WI38 (cell line): ENCODE results near the gene MDC1.

Experiments used
- H3K4me3 ChIP-seq: 2 replicates; pipeline ENCODE4 v1.5.1; 2011; ENCODE audit warnings: low read depth, mild to moderate bottlenecking, control low read depth, low read length
- TF ChIP-seq, protein P1 (sequence below): IDR thresholded peaks from 2 replicates; pipeline ENCODE4 v1.5.1; 2012; ENCODE audit warnings: low read depth, mild to moderate bottlenecking, control low read depth, low read length

MDC1 gene

DNA sequence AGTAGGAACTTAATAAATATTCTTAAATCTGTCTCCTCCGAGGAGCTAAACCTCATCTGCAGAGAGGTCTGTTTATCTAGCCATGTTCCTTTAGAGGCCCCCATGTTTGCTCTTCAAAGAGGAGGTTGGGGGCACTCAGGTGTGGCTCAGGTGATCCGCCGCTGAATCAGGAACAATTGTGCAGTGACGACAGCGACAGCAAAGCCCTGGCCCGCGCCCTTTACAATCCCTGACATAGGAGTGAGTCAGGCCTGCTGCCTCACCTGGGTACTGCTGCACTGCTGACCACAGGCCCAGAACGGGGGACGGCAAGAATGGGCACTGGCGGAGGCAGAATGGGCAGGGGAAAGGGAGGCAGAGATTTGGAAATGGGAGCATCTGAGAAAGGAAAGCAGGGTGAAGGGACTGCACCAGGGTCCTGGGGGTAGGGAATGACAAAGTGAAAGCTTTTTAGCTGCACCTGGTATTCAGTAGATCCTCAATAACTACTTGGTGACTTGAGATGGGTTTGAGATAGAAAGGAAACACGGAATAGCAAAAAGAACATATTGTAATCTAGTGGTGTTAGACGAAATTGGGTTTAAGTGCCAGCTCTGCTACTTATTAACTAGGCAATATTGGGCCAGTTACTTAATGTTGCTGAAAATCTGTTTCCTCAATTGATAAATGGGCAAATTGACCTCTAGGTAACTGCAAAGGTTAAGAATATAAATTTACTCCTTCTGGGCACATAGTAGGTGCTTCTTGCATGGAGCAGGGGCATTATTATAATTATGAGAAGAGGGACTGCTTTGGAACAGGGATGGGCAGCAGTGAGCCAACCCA, 32.7 kb upstream of the MDC1 start:
- TF ChIP-seq, protein P1, sequence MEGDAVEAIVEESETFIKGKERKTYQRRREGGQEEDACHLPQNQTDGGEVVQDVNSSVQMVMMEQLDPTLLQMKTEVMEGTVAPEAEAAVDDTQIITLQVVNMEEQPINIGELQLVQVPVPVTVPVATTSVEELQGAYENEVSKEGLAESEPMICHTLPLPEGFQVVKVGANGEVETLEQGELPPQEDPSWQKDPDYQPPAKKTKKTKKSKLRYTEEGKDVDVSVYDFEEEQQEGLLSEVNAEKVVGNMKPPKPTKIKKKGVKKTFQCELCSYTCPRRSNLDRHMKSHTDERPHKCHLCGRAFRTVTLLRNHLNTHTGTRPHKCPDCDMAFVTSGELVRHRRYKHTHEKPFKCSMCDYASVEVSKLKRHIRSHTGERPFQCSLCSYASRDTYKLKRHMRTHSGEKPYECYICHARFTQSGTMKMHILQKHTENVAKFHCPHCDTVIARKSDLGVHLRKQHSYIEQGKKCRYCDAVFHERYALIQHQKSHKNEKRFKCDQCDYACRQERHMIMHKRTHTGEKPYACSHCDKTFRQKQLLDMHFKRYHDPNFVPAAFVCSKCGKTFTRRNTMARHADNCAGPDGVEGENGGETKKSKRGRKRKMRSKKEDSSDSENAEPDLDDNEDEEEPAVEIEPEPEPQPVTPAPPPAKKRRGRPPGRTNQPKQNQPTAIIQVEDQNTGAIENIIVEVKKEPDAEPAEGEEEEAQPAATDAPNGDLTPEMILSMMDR, result no peak
- H3K4me3 ChIP-seq, result no peak overlapping the region

DNA sequence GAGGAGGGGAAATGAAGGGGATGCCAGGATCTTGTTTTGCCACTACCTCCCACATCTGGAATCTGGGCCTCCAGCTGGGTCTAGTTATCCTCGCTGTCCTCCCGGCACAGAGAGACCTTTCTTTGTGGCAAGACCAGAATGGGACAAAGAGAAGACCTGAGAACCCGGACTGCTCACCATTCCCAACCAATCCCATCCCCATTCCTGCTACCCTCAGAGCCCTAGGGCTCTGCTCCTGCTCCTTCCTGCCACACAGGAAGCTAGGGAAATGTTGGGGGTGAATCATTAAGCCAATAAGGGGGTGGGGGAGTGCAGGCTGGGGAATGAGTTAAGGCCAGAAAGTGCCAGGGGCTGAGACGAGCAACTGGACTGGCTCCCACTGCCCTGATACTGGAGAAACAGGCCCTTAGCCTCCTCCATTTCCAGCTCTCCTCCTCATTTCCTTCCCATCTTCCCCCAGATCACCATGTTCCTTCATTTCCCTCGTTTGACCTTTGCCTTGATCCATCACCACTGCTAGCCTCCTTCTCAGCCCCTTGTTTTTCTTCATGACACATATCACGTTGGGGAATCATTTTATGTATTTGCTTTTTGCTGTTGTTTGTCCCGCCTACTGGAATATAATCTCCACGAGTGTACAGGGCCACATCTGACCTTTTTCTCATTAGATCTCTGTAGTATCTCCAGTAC, 31.9 kb upstream of the MDC1 start:
- TF ChIP-seq, protein P1, result no peak
- no peak overlapping the region for H3K4me3 ChIP-seq

DNA sequence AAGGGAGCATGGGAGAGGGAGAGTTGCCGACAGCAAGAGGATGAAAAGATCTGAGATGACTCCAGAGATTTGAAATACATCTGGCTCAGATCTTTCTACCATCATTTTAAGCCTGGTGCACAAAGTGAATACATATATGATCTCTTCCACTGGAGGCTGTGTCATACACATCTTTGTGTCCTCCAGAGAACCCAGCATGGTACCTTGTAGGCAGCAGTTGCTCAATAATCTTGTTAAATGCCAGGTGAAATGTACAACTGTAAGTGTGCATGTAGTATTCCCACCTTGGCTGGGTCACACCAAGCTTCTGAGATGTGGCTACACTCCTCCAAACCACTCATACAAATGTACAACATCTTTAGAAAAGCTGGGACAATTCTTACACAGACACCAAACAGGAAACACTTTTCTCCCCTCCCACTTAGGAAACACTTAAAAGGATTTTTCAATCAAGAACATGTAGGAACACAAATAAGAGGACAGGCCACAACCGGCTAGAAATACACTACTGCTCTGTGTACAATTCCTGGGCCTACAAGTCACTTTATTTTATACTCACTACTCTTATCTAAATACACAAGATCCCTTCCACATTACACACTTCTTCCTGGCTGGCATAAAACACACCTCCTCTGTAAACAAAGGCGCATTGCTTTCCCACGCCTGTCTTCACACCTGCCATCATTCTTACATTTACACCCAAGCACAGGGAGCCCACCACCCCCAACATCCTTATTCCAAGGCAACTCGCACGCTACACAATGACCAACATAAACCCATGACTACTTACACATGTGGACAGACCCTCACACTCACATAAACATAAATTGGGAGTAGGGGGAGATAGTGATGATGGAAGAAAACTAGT, 31.1 kb upstream of the MDC1 start:
- H3K4me3 ChIP-seq, result no peak overlapping the region
- TF ChIP-seq, protein P1, result no peak

DNA sequence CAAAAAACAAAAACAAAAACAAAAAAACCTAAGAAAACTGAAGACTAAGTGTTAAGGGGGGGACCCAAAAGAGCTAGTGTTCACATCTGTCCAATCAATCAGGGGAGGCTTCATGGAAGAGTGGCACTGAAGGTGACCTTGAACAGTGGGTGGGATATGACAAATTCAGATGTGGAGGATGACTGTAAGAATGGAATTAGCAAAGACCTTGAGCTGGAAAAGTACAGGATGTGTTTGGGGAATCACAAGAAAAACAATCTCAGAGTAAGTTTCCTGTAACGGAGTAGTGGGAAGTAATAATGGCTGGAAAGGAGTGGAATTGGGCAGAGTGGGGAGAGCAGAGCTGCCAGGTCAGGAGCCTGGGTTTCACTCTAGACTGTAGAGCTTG, 30.2 kb upstream of the MDC1 start:
- TF ChIP-seq, protein P1, result no peak
- H3K4me3 ChIP-seq, result no peak overlapping the region

DNA sequence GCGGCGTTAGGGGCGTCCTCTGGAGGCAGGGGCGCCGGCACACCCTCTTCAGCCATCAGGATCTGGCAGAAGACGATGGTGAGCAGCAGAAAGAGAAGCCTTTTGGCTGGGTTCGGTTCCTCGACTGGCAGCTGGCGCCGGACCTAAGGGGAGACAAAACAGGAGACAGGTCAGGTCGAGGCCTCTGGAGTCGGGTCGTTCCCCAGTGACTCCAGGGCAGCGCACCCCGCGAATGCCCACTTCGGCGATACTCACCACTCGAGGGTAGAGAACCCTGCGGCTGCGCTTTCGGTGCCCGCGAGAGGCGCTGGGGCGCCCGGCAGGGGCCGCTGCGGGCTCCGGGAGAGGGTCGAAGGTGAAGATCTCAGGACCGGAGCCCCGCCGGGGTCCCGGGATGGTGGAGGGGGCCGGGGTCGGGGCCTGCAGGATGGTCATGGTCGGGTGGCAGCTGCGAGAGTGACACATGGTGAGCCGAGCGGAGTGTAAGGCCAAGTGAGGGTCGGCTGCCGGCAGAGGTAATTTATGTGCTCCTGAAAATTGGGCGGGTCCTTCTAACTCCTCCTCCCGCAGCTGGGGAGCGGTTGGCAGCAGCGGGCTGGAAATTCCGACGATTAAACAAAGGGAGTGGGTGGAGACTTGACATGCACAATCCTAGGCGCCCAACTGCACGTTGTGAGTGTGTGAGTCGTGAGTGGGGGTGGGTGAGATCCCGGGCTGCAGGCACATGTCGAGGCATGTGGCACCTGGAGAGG, 27.1 kb upstream of the MDC1 start, which contains the start of gene IER3:
IER3 (minus strand) TSS at position 494 of the 752 bp plus-strand sequence; CDS start at position 465, 29 bp downstream.
- TF ChIP-seq, protein P1, result peak; percentile 57
- H3K4me3 ChIP-seq, result peak within 1 kb of the TSS; percentile 98

DNA sequence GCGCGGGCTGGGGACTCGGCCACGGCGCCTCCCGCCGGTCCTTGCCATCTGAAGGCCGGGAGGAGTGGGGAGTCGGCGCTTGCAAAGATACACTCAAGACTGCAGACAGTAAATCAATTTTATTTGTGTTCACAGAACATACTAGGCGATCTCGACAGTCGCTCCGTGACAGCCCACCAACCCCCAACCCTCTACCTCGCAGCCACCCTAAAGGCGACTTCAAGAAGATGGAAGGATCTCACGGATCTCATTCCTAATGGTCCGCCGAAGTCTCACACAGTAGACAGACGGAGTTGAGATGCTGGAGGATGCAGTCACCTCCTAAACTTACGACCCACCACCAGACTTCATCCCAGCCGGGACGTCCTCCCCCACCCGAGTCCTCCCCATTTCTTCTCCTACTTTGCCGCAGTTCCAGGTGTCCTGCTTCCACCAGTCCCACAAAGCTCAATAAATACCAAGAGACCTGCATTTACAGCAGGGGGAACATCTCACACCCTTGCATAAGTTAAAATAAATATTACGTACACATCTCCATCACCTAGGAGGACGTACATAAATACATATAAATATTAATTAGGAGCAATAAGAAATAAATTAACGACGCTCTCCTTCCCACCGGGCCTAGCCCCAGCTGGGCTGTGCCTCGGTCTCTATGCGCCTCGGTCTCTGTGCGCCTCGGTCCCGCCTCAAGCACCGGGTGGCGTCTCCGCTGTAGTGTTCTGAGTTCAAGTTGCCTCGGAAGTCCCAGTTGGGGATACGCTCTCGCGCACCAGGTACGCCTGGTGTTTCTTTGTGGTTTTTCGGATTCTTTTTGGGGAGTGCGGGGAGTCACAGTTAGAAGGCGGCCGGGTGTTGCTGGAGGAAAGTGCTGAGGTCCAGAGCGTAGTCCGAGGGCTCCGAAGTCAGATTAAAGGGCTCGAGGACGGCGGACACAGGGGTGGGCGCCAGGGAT, 26.3 kb upstream of the MDC1 start:
- TF ChIP-seq, protein P1, result no peak
- H3K4me3 ChIP-seq, result peak overlapping the region; percentile 98
